H54 (cell line): ENCODE data around the gene COL27A1.

ENCODE experiments used
- DNase-seq: peaks from one replicate; pipeline ENCODE4 v3.0.0; 2011; ENCODE audit warnings: low spot score, mixed read lengths; ENCODE audit not compliant: insufficient read length
- FAIRE-seq: peaks from 3 replicates; lab custom pipeline; 2011; peaks lifted over from hg19 to GRCh38; lab: Jason Lieb, UNC
- POLR2A ChIP-seq: IDR thresholded peaks from 2 replicates; pipeline ENCODE4 v1.6.1; 2011; ENCODE audit warnings: low read depth, mild to moderate bottlenecking, low read length

COL27A1 gene

GRCh38 chr9:114155263-114155994 is at the start of gene COL27A1:
COL27A1 (plus strand) TSS chr9:114155537; CDS start chr9:114155951, 414 bp downstream.
- no peak for FAIRE-seq
- TF ChIP-seq POLR2A = peak; percentile 17; the same call in 1 of the 2 replicates
- DNase-seq = peak; percentile 93

- TF ChIP-seq POLR2A = no peak
- FAIRE-seq = no peak
- DNase-seq = no peak
These were observed 47.9 kb upstream of the COL27A1 start for GRCh38 chr9:114107286-114108001.

GRCh38 chr9:114108016-114108833 is 47.1 kb upstream of the COL27A1 start:
- FAIRE-seq (peak; percentile 84), DNase-seq (peak; percentile 89)
- no peak for TF ChIP-seq POLR2A

- no peak for DNase-seq
- no peak for TF ChIP-seq POLR2A
- no peak for FAIRE-seq
These were observed 46.2 kb upstream of the COL27A1 start for GRCh38 chr9:114109124-114109523.

- DNase-seq = peak; percentile 47
- TF ChIP-seq POLR2A = no peak
- peak; percentile 78 for FAIRE-seq
These were observed 45.2 kb upstream of the COL27A1 start for GRCh38 chr9:114110180-114110579.

- TF ChIP-seq POLR2A = no peak
- FAIRE-seq (no peak), DNase-seq (no peak)
These were observed 43.0 kb upstream of the COL27A1 start for GRCh38 chr9:114112325-114112724.

GRCh38 chr9:114112778-114113584 is 42.4 kb upstream of the COL27A1 start:
- no peak for DNase-seq
- no peak for TF ChIP-seq POLR2A
- FAIRE-seq = peak; percentile 52

GRCh38 chr9:114114364-114114763 is 41.0 kb upstream of the COL27A1 start:
- TF ChIP-seq POLR2A = no peak
- DNase-seq = no peak
- FAIRE-seq = peak; percentile 55

GRCh38 chr9:114115654-114116125 is 39.6 kb upstream of the COL27A1 start:
- FAIRE-seq = no peak
- DNase-seq = no peak
- TF ChIP-seq POLR2A = no peak

- DNase-seq (no peak), FAIRE-seq (no peak)
- TF ChIP-seq POLR2A = no peak
These were observed 39.1 kb upstream of the COL27A1 start for GRCh38 chr9:114116126-114116747.

GRCh38 chr9:114117614-114117995 is 37.7 kb upstream of the COL27A1 start:
- no peak for TF ChIP-seq POLR2A
- DNase-seq (no peak), FAIRE-seq (no peak)

GRCh38 chr9:114117996-114118830 is 37.1 kb upstream of the COL27A1 start:
- DNase-seq (no peak), FAIRE-seq (no peak)
- TF ChIP-seq POLR2A = no peak
